IPS-18a (cell line): ENCODE results near the gene LRCH1.

ENCODE experiments used
- H3K27ac ChIP-seq: one replicate; pipeline ENCODE4 v1.5.1; 2013; ENCODE audit warnings: low read length
- H3K27me3 ChIP-seq: one replicate; pipeline ENCODE4 v1.6.1; 2013; ENCODE audit warnings: mild to moderate bottlenecking, low read length; ENCODE audit not compliant: control insufficient read depth, insufficient read depth
- H3K36me3 ChIP-seq: one replicate; pipeline ENCODE4 v1.6.1; 2013; ENCODE audit warnings: low read depth, low read length; ENCODE audit not compliant: control insufficient read depth
- H3K4me1 ChIP-seq: one replicate; pipeline ENCODE4 v1.6.1; 2013; ENCODE audit warnings: low read depth, low read length; ENCODE audit not compliant: control insufficient read depth
- H3K4me3 ChIP-seq: one replicate; pipeline ENCODE4 v1.5.1; 2013; ENCODE audit warnings: low read length
- H3K9ac ChIP-seq: one replicate; pipeline ENCODE4 v1.6.1; 2013; ENCODE audit warnings: mild to moderate bottlenecking, low read length, moderate library complexity
- H3K9me3 ChIP-seq: one replicate; pipeline ENCODE4 v1.6.1; 2013; ENCODE audit warnings: low read depth, low read length; ENCODE audit not compliant: control insufficient read depth

Gene LRCH1

GRCh38 chr13:46654951-46655350 is 102.0 kb downstream of the LRCH1 start:
- no peaks in the 10 kb centered on the region for H3K9me3 ChIP-seq
- no peak overlapping the region for H3K9ac ChIP-seq
- H3K4me3 ChIP-seq, result no peak overlapping the region
- H3K4me1 ChIP-seq, result peaks cover 5% of the 10 kb centered on the region
- H3K36me3 ChIP-seq, result no peaks in the 10 kb centered on the region
- no peak overlapping the region for H3K27ac ChIP-seq
- no peaks in the 10 kb centered on the region for H3K27me3 ChIP-seq

- Histone ChIP-seq H3K4me1 (peaks cover 5% of the 10 kb centered on the region), H3K9ac (no peak overlapping the region), H3K36me3 (no peaks in the 10 kb centered on the region), H3K4me3 (no peak overlapping the region), H3K27me3 (no peaks in the 10 kb centered on the region), H3K9me3 (no peaks in the 10 kb centered on the region), H3K27ac (peak overlapping the region; percentile 20)
Observed at GRCh38 chr13:46655377-46656180, 102.6 kb downstream of the LRCH1 start.

- Histone ChIP-seq H3K27me3 (no peaks in the 10 kb centered on the region), H3K36me3 (no peaks in the 10 kb centered on the region), H3K4me3 (no peak overlapping the region), H3K27ac (no peak overlapping the region), H3K9me3 (no peaks in the 10 kb centered on the region), H3K4me1 (peaks cover 5% of the 10 kb centered on the region), H3K9ac (no peak overlapping the region)
Observed at GRCh38 chr13:46656786-46657185, 103.8 kb downstream of the LRCH1 start.

GRCh38 chr13:46659413-46660065 is 106.6 kb downstream of the LRCH1 start:
- no peaks in the 10 kb centered on the region for H3K36me3 ChIP-seq
- H3K27ac ChIP-seq, result no peak overlapping the region
- H3K27me3 ChIP-seq, result no peaks in the 10 kb centered on the region
- H3K4me1 ChIP-seq, result peaks cover 29% of the 10 kb centered on the region
- H3K9ac ChIP-seq, result no peak overlapping the region
- H3K9me3 ChIP-seq, result no peaks in the 10 kb centered on the region
- H3K4me3 ChIP-seq, result no peak overlapping the region

- H3K4me1 ChIP-seq, result peaks cover 35% of the 10 kb centered on the region
Observed at GRCh38 chr13:46660416-46660815, 107.4 kb downstream of the LRCH1 start.

GRCh38 chr13:46660857-46661256 is 107.9 kb downstream of the LRCH1 start:
- Histone ChIP-seq H3K36me3 (no peaks in the 10 kb centered on the region), H3K27me3 (no peaks in the 10 kb centered on the region), H3K9ac (no peak overlapping the region), H3K4me1 (peaks cover 37% of the 10 kb centered on the region), H3K4me3 (no peak overlapping the region), H3K9me3 (no peaks in the 10 kb centered on the region), H3K27ac (no peak overlapping the region)

More at GRCh38 chr13:46660416-46660815, 107.4 kb downstream of the LRCH1 start:
- Histone ChIP-seq H3K27me3 (no peaks in the 10 kb centered on the region), H3K9me3 (no peaks in the 10 kb centered on the region), H3K4me3 (no peak overlapping the region), H3K27ac (no peak overlapping the region), H3K9ac (no peak overlapping the region), H3K36me3 (no peaks in the 10 kb centered on the region)

GRCh38 chr13:46662690-46663089 is 109.7 kb downstream of the LRCH1 start:
- no peak overlapping the region for H3K9ac ChIP-seq
- H3K4me1 ChIP-seq, result peaks cover 51% of the 10 kb centered on the region
- H3K9me3 ChIP-seq, result no peaks in the 10 kb centered on the region

GRCh38 chr13:46663206-46664037 is 110.5 kb downstream of the LRCH1 start:
- Histone ChIP-seq H3K4me3 (no peak overlapping the region), H3K9ac (peak overlapping the region; percentile 38), H3K9me3 (no peaks in the 10 kb centered on the region), H3K27ac (peak overlapping the region; percentile 41), H3K27me3 (no peaks in the 10 kb centered on the region), H3K36me3 (no peaks in the 10 kb centered on the region), H3K4me1 (peaks cover 55% of the 10 kb centered on the region)

More at GRCh38 chr13:46662690-46663089, 109.7 kb downstream of the LRCH1 start:
- Histone ChIP-seq H3K36me3 (no peaks in the 10 kb centered on the region), H3K4me3 (no peak overlapping the region), H3K27me3 (no peaks in the 10 kb centered on the region), H3K27ac (no peak overlapping the region)

GRCh38 chr13:46664195-46664594 is 111.2 kb downstream of the LRCH1 start:
- no peak overlapping the region for H3K27ac ChIP-seq
- no peaks in the 10 kb centered on the region for H3K9me3 ChIP-seq
- H3K36me3 ChIP-seq, result no peaks in the 10 kb centered on the region
- H3K4me1 ChIP-seq, result peaks cover 55% of the 10 kb centered on the region
- H3K9ac ChIP-seq, result no peak overlapping the region
- no peak overlapping the region for H3K4me3 ChIP-seq
- no peaks in the 10 kb centered on the region for H3K27me3 ChIP-seq

GRCh38 chr13:46665248-46665632 is 112.3 kb downstream of the LRCH1 start:
- Histone ChIP-seq H3K4me3 (no peak overlapping the region), H3K9ac (no peak overlapping the region), H3K27ac (no peak overlapping the region), H3K27me3 (no peaks in the 10 kb centered on the region), H3K9me3 (no peaks in the 10 kb centered on the region), H3K36me3 (no peaks in the 10 kb centered on the region), H3K4me1 (peaks cover 55% of the 10 kb centered on the region)
